Left kidney (tissue), 2 donors: ENCODE data around the gene ZNF407. TPM values are rescaled to one million over a fixed set of nuclear protein-coding genes. Genes with fewer than 3 reads are reported as not detected.
"Not testable (repeated sequence)": the region's sequence is repeated elsewhere in the genome, so short reads cannot be mapped to it uniquely, and the experiment has no call there.

Source experiments
- DNase-seq: peaks from one replicate; pipeline ENCODE4 v3.0.0-alpha.2; 2013
- polyA plus RNA-seq: library from polyadenylated mRNA; unstranded; fragments of 120-200 nt; gene quantifications from one replicate; pipeline ENCODE4 v1.2.1, GENCODE V29; 2013; ENCODE audit not compliant: insufficient read length

The ZNF407 gene
- polyA plus RNA-seq, 1 donor: 11.4 TPM

DNA sequence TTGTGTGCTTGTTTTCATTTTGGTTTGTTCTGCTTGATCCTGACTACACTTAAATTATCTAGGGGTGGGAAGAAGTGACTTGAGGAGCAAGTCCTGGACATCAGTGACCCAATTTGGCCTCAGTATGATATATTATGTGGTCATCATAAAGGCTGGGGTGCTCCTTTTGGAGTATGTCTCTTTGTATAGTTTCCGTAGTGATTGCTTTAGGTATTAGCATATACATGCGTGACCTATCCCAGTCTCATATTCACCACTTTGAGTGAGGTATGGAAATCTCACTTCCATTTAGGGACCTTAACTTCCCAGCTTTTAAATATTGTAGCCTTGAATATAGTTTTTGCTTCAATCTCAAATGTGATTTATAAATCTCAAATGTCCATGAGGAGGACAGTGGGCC lies 370.3 kb downstream of the ZNF407 start:
- no peak for DNase-seq

DNA sequence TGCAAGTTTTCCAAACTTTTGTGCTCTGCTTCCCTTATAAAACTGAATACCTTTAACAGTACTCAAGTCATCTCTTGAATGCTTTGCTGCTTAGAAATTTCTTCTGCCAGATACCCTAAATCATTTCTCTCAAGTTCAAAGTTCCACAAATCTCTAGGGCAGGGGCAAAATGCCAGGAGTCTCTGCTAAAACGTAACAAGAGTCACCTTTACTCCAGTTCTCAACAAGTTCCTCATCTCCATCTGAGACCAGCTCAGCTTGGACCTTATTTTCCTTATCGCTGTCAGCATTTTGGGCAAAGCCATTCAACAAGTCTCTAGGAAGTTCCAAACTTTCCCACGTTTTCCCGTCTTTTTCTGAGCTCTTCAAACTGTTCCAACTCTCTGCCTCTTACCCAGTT lies 373.7 kb downstream of the ZNF407 start:
- not testable (repeated sequence) for DNase-seq

DNA sequence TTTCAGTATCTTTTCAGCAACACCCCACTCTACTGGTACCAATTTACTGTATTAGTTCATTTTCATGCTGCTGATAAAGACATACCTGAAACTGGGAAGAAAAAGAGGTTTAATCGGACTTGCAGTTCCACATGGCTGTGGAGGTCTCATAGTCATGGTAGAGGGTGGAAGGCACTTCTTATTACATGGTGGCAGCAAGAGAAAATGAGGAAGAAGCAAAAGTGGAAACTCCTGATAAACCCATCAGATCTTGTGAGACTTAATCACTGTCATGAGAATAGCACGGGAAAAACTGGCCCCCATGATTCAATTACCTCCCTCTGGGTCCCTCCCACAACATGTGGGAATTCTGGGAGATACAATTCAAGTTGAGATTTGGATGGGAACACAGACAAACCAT lies 374.1 kb downstream of the ZNF407 start:
- DNase-seq: not testable (repeated sequence)

DNA sequence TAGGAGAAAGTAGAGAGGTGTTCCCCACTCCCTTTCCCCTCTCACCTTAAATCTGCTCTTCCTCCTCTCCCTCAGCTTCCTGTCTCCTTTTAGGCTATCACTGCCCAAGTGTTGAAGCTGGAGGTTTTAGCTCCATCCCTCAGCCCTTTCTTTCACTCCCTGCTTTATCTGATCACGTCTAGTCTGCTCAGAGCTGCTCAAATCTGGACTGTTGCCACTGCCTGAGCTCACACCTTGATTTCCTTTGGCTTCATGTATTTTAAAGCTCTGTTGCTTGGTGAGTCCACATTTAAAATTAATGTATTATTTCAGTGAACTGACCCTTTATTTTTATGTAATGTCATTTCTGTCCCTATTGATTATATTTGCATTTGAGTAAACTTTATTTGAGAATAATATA lies 374.7 kb downstream of the ZNF407 start:
- no peak for DNase-seq

DNA sequence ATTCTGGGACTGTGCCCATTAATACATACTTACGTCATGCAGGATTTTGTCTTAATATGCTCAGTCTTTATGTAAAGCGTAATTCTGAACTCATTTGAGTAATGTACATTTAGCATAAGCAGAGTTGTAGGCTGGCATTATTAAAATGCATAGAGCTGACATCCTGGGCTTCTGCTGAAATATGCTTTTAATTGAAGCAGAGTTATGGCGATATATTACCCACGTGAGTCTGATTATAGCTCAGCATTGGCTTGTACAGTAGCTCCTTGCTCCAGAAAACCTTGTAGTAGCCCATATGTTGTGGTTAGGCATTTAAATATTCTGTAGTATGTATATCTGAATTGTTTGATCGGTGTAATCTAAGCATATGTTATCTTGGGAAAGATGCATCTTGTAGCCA lies 377.3 kb downstream of the ZNF407 start:
- no peak for DNase-seq

DNA sequence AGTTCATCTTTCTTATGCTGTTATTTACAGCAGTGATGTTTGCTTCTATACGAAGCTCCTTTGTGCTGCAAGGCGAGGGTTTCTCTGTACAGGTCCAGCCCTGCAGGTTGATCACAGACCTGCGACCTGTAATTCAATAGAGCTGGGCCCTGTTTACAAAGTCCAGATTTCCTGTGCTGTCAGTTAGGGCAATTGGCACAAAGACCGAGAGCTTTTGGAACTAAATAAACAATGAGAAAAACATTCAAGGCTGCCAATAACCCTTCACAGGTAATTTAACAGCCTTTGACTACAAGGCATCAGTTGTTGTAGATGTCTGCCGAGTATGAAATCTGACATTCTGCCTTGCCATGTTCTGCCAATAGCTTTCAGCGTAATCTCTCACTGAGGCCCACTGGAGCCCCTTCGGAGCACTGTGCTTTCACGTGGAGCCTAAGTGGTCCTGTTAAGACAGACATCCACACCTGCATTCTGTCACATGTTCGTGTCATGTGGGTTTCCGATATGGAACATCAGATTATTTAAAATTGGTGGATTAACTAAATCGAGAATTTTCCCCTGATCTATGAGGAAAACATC lies 378.8 kb downstream of the ZNF407 start:
- no peak for DNase-seq

DNA sequence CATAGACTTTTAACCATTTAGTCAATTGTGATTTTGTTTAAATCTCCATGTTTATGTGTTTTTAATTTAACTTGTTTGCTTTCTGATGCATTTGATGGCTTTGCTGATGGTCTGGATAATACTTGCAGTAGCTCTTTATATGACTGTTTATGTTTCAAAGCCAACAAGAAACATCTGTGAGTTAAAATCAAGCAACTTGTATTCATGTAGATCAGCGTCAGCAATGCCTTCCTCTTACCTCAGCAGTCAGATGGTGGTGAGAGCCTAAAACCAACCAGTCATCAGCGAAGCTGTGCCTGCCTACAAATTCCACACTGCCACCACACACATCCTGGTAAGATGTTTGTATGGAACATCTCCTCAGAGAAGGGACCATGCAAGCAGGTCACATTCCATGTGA lies 379.4 kb downstream of the ZNF407 start:
- no peak for DNase-seq

DNA sequence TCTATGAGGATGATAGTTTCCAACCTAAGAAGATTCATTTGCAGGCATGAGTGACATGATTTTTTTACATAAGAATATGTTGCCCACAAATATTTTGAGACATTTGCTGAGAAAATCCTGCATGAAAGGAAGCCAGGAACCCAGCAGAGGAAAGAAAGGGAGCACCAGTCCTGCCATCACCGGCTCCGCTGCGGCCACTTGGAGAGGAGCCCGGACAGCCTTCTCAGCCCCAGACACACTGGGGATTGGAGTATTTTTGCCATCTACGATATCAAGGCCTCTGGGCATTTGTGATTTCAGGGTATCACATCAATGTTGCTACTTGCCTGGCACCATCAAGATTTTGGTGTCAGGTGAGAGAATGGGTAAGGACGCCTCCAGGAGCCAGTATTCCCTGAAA lies 383.0 kb downstream of the ZNF407 start:
- DNase-seq: no peak

DNA sequence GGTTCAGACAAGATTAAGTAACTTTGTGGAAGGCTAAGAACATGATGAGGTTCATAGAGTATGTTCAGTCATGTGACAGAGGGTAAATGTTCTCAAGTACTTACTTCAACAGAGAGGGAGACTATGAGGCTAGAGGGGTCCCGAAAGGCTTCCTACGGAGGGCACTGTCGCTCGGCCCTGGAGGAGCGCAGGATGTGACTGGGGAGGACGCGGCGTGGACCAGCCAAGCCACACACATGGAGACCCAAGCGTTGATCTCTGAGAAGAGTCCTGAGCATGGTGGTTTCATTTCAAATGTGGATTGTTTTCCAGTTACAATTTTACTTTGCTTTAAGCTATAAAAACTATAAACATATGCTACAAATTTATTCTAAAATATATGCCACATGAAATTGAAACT lies 383.8 kb downstream of the ZNF407 start:
- DNase-seq: no peak

DNA sequence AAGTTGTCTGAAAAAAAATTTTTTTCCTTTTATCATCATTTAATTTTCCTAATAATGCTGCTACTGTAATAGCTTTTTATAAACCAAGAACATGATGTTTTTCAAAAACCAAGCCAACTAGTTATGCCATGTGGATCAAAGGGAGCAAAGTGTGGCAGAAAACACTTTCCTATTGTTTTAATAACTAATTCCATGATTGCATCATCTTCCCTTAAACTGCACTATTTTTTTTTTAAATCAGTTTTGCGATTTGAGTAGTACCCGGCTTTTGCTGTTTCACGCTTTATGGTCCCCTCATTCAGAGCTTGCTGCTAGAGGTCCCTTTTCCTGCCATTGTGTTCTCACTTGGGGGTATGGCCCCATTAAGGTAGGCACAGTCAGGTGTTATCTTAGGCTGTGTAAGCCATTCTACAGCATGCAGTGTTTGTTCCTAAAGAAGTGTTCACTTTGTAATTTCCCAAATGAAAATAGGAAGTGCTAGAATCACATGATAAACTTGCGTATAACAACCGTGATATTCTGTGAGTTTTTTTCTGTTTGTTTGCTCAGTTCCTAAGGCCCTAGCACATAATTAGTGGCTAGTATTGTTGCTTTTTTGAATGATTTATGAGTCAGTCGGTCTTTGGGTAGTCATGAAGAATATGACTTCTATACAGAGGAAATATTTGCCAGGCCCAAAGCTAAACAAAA lies 385.4 kb downstream of the ZNF407 start:
- no peak for DNase-seq

DNA sequence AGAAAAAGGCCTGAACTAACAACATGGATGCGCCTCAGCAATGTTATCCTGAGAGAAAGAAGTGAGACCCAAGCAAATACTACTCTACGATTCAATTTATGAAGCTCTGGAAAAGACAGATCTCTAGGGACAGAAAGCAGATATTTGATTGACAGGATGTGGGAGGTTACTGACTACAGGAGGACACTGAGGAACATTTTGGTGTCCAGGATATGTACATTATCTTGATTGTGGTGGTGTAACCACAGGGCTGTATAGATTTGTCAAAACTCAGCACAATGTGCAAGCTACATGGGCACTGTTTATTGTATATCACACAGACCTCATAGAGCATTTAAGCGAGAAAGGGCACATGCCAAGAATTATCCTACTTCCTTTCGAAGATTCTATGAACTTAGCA lies 391.5 kb downstream of the ZNF407 start:
- no peak for DNase-seq

DNA sequence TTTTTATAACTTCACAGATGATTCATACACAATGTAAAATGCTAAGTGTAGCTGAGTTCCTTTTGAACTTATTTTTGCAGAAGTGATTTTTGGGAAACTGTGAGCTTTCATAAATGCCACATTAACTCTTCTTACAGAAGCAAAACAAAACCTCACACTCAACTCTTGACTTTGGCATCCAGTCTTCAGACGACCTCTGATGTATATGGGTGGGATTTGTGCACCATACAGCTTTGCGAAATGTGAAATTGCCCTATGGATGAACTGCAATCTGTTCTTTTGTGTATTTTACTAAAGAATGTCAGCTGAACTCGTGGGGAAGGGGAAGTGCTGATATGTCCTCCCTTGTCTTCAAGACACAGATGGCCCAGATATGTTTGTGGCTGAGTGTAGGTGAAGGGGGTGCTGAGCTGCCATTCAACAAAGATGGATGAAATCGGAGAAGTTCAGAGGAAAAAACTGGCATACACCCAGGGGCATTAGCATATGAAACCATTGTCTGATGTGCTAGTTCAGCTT lies 393.0 kb downstream of the ZNF407 start:
- DNase-seq: no peak

DNA sequence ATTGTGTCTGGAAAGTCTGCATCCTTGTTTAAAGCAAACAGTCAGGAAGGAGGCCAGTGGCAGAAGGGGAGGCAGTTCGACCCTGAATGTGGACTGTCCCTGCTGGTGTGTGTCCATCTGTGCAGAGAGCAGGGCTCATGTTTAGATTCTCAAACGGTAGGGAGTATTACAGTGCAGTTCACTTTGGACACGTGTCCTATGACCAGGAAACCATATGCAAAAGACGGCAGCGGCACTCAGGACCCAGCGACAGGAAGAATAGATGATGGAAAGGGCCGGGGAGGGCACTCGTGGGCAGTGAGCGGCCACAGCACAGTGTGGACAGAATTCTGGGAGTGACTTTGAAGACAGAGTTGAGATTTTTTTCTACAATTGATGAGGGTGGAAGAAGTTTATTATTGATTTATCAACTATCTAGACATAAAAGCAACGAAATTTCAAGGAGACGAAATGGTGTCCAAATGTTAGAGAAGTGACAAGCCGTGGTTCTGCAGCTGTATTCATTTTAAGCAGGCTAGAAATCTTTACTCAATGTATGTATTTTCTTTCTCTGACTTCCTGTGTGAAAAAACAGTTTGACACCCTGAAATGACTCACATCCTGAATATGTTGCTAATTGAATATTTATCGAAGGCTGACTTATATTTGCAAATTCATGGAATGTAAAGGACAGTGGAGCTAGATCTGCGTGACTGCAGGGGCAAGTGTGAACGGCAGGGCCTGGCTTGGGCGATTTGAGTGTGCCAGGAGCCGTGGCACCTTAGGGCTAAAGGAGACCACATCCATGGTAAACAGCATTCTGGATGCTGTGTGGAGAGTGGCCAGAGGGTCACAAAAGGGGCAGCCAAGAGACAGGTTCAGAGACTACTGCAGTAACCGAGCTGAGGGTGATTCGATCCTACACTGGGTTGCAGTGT lies 397.1 kb downstream of the ZNF407 start:
- DNase-seq: no peak

DNA sequence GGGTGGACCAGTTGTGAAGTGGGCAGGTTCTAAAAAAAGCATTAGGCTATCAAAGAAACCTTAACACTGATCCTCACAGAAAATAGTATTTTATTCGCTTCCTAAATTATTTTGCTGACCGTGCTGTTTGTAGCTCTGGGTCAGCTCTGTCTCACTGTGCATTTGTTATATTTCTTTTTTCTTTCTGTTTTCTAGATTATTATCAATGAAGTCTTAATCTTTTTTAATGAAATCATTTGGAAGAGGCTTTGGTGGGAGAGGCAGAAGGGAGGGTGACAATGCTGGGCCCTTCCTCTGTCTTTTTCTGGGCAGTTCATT lies 397.7 kb downstream of the ZNF407 start:
- DNase-seq: no peak

DNA sequence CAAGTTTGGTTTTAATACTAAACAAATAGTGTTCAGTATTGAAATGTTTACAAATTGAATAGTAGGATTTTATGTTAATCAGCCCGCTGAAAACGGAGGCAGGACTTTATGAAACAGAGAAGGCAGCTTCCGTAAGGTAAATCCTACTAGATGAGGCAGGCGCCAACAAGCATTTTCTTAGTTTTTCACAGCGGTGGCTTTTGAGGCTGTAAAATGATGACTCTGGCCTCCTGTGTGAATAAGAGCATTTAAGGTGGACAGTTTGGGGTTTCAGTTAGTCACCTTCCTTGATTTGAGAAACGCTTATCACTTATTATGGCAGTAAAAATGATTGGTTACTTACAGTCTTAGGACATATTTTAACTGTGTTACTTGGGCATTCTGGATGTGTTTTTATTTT lies 398.4 kb downstream of the ZNF407 start:
- no peak for DNase-seq

DNA sequence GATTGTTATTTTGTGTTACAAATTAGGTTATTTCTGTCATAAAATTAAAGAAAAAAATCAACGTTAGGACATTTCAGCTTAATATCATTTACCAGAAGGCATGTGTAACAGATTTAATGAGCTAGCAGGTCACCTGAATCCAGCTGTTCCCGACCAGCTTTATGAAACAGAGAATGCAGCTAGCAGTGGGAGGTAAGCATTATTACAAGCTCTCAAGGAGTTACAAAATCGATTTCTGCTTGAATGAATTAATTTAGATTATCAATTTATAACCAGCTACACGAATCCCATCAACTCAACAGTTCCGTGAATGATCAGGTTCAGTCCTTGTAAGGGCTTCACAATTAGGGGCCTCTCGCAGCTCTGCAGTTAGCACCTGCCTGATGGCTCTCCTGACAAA lies 399.3 kb downstream of the ZNF407 start:
- no peak for DNase-seq

DNA sequence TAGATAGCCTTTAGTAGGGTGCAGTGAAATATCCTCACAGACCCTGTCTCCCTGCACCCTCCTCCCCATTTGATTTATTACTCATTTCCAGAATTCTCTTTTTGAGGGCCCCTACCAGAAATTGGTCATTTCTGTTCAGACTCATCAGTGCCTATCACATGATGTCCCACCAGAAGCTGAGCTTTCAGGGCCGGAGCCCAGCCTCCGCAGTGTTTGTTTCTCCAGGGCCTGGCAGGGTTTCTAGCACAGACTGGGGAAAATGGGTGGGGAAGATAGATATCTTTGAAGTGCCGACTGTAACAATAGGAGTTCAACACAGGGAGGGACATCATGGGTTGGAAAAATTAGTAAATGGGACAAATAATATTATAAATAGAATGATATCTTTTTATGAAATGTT lies 403.2 kb downstream of the ZNF407 start:
- no peak for DNase-seq

DNA sequence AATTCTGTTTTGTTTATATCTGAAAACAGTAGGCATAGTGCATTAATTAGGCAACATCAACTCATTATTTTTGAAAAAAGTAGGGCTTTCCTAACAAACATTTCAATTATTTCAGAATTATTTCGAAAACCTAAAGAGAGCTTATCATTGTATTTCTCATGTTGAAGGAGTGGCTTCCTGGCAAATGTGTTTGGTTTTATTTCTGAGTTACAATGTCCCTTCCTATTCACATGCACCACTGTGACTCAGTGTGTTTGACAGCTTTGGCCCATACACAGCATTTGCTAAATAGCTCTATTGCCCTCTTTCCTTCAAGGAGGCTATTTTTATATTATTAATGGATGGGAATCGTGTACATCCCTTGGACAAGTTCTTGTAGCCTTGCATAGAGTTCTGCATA lies 405.4 kb downstream of the ZNF407 start:
- no peak for DNase-seq

DNA sequence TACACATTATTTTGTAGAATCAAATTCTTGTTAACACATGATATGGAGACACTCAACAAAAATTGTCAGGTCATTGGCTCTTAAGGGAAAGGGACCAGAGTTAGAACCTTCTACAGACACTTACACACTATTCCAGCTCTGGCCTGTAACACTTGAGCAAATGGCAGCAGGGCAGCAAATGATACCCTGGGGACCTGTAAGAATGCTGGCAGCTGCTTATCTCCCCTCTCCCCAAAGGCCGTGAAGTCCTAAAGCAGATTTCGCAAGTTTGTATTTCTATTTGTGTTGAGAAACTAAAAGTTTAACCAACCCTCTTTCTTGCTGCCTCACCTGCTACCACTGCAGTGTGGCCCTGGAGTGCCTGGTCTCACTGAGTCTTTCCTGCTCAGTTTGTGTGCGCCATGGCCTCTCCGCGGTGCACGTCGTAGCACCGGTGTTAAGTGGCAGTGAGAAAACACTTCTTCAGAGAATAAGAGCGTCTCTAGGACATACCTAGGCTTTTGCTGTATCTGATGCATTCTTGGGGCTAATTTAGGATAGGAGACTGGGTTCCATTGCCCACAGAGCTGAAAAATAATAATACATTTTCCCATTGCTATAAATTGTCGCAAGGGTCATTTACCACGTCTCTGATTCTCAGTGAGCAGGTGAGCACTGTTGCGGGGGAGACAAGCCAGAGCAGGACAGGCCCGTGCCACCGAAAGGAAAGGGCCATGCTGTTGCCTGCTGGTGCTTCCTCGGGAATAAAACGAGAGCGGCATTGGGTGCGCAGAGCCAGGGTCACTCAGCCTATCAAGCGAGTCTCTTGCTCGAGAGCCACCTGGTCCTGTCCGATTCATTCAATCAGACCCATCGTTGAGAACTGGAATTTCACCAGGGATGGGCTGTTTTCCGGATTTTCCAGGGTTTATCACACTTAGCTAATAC lies 406.4 kb downstream of the ZNF407 start:
- DNase-seq: no peak

DNA sequence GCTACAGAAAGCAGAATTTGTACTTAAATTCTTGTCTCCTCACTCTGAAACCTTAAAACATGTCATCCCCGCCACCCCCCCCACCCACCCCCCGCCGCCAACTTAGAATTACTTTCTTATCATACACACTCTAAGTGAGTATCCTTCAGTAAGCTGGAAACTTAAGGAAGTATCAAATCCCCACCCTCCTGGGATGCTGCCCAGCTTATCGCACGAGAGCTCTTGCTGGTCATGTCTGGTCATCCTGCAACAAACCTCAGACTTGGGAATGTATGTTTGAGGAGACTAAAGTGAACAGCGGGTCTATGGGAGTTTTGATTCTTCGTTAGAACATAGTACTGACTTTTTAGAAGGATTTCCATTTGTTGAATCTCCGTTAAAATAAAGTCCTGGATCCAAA lies 408.0 kb downstream of the ZNF407 start:
- no peak for DNase-seq

DNA sequence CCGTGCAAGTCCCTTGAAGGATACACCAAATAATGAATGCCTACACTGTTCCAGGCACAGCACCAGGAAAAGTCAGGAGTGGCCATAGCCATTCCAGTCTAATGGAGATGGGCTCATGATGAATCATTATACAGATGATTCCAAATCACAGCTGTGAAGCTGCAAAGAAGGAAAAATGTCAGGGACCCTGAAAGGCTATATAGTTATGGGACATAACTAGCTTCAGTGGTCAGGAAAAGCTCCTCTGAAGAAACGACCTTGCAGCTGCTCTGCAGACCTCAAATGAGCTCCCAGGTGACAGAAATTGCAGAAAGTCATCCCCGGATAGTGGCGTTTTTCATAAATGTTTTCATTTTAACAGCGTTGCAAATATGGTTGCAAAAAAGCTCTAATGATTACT lies 410.5 kb downstream of the ZNF407 start:
- no peak for DNase-seq

DNA sequence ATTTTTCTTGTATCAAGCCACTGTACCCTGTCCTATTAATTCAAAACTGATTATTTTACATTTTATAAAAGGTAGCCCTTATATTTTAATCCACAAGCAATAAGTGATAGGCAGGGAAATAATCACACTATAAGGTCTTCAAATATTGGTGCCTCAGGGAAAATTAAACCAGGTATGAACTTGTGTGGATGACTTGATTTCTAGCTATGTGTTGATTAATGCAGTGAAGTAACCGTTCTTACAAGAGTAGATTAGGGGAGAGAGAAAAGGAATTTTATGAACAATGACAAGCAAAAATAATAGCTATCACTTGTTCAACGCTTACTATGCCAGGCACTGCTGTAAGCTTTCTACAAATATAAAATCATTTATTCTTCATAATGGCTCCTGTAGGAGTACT lies 411.6 kb downstream of the ZNF407 start:
- no peak for DNase-seq
